IMR-90 (cell line): Measurements from ENCODE around the gene PEA15. TPM values are rescaled to one million over a fixed set of nuclear protein-coding genes. Genes with fewer than 3 reads are reported as not detected.

Source experiments
- ATAC-seq: fragments of 200-7000 bp; cut with Tn5 transposase; 2 replicates; pipeline ENCODE4 v1.9.1; 2020; ENCODE audit warnings: low read depth, mild to moderate bottlenecking, moderate library complexity
- BruUV-seq: library from RNA; stranded (reverse); fragments of 400-500 nt; replicated peaks from 2 replicates; lab custom pipeline; 2021; lab: Mats Ljungman, UMichigan
- CTCF ChIA-PET: fragments of 300-600 bp; formaldehyde crosslinking; extraction: SDS; loops from one replicate; lab custom pipeline; 2021; ENCODE audit warnings: antibody characterized with exemption; lab: Yijun Ruan, JAX
- POLR2A ChIA-PET: fragments of 300-600 bp; sonication (Branson Sonifier 250); formaldehyde crosslinking; loops from one replicate; lab custom pipeline; 2022; ENCODE audit warnings: antibody characterized with exemption; ENCODE audit not compliant: unreplicated experiment; lab: Charles Lee
- DNase-seq: peaks from one replicate; pipeline ENCODE4 v3.0.0; 2013
- H2AFZ ChIP-seq: replicated peaks from 2 replicates; pipeline ENCODE3; 2013; ENCODE audit warnings: low read length, mild to moderate bottlenecking; ENCODE audit not compliant: poor library complexity
- H2AK5ac ChIP-seq: 2 replicates; pipeline ENCODE4 v1.6.1; 2013; ENCODE audit warnings: low read depth, low read length, inconsistent platforms
- H2AK9ac ChIP-seq: replicated peaks from 2 replicates; pipeline ENCODE3; 2013; ENCODE audit warnings: mild to moderate bottlenecking, low read depth, low read length, moderate library complexity; ENCODE audit not compliant: poor library complexity
- H2BK120ac ChIP-seq: 2 replicates; pipeline ENCODE4 v1.6.1; 2013; ENCODE audit warnings: low read depth, low read length, inconsistent platforms
- H2BK15ac ChIP-seq: 3 replicates; pipeline ENCODE4 v1.6.1; 2013; ENCODE audit warnings: low read depth, low read length, inconsistent platforms
- H2BK20ac ChIP-seq: 2 replicates; pipeline ENCODE4 v1.6.1; 2013; ENCODE audit warnings: low read depth, mild to moderate bottlenecking, inconsistent platforms, low read length, moderate library complexity
- H2BK5ac ChIP-seq: 2 replicates; pipeline ENCODE4 v1.6.1; 2013; ENCODE audit warnings: mild to moderate bottlenecking, low read depth, low read length, inconsistent platforms; ENCODE audit not compliant: poor library complexity, severe bottlenecking
- H3K14ac ChIP-seq: replicated peaks from 2 replicates; pipeline ENCODE4 v1.6.1; 2013; ENCODE audit warnings: low read depth, low read length, inconsistent platforms
- H3K18ac ChIP-seq: 2 replicates; pipeline ENCODE4 v1.6.1; 2013; ENCODE audit warnings: low read depth, low read length, control low read depth
- H3K23ac ChIP-seq: 2 replicates; pipeline ENCODE4 v1.6.1; 2013; ENCODE audit warnings: low read depth, low read length, inconsistent platforms
- H3K27ac ChIP-seq: 2 replicates; pipeline ENCODE4 v1.5.1; 2013; ENCODE audit warnings: mild to moderate bottlenecking, control low read depth, low read length; ENCODE audit not compliant: insufficient read depth
- H3K27me3 ChIP-seq: 2 replicates; pipeline ENCODE4 v1.6.1; 2013; ENCODE audit warnings: low read length; ENCODE audit not compliant: control insufficient read depth, insufficient read depth
- H3K36me3 ChIP-seq: 2 replicates; pipeline ENCODE4 v1.6.1; 2013; ENCODE audit warnings: low read length, mixed read lengths; ENCODE audit not compliant: control insufficient read depth, insufficient read depth
- H3K4ac ChIP-seq: 2 replicates; pipeline ENCODE4 v1.6.1; 2013; ENCODE audit warnings: low read depth, low read length, inconsistent platforms
- H3K4me1 ChIP-seq: 2 replicates; pipeline ENCODE4 v1.6.1; 2013; ENCODE audit warnings: low read length, mixed read lengths; ENCODE audit not compliant: control insufficient read depth, insufficient read depth
- H3K4me2 ChIP-seq: 2 replicates; pipeline ENCODE4 v1.6.1; 2013; ENCODE audit warnings: low read depth, mild to moderate bottlenecking, control low read depth, low read length, moderate library complexity
- H3K4me3 ChIP-seq: 2 replicates; pipeline ENCODE4 v1.5.1; 2013; ENCODE audit warnings: low read depth, mild to moderate bottlenecking, control low read depth, low read length, moderate library complexity; ENCODE audit not compliant: insufficient read depth
- H3K56ac ChIP-seq: 2 replicates; pipeline ENCODE4 v1.6.1; 2013; ENCODE audit warnings: low read length, inconsistent platforms; ENCODE audit not compliant: insufficient read depth; ENCODE audit errors: extremely low read depth
- H3K79me1 ChIP-seq, 2 experiments: 2 replicates each; pipeline ENCODE4 v1.6.1; 2013; ENCODE audit warnings: low read length in 2 of 2, inconsistent platforms in 1 of 2, low read depth in 1 of 2
- H3K9ac ChIP-seq: 2 replicates; pipeline ENCODE4 v1.6.1; 2013; ENCODE audit warnings: low read depth, low read length, control low read depth
- H3K9me1 ChIP-seq: 2 replicates; pipeline ENCODE4 v1.6.1; 2013; ENCODE audit warnings: low read length, inconsistent platforms; ENCODE audit not compliant: insufficient read depth
- H3K9me3 ChIP-seq: 2 replicates; pipeline ENCODE4 v1.6.1; 2013; ENCODE audit warnings: low read length; ENCODE audit not compliant: control insufficient read depth, insufficient read depth
- H4K20me1 ChIP-seq: 2 replicates; pipeline ENCODE4 v1.6.1; 2013; ENCODE audit warnings: low read length, inconsistent platforms; ENCODE audit not compliant: insufficient read depth
- H4K5ac ChIP-seq: 2 replicates; pipeline ENCODE4 v1.6.1; 2013; ENCODE audit warnings: mild to moderate bottlenecking, low read depth, low read length, control low read depth
- H4K8ac ChIP-seq, 2 experiments: 2 replicates each; pipeline ENCODE4 v1.6.1; 2013; ENCODE audit warnings: low read depth in 2 of 2, low read length in 2 of 2, control low read depth in 1 of 2, inconsistent platforms in 1 of 2
- H4K91ac ChIP-seq: 2 replicates; pipeline ENCODE4 v1.6.1; 2013; ENCODE audit warnings: low read depth, low read length, inconsistent platforms; ENCODE audit not compliant: insufficient read depth
- BHLHE40 ChIP-seq: fragments of 150-350 bp; IDR thresholded peaks from 2 replicates; pipeline ENCODE4 v1.6.1; 2016; ENCODE audit warnings: mild to moderate bottlenecking, low read depth, low read length
- CHD1 ChIP-seq: IDR thresholded peaks from 2 replicates; pipeline ENCODE4 v1.6.1; 2012; ENCODE audit warnings: low read depth, low read length, improper control_type of control experiment
- FOS ChIP-seq: fragments of 150-350 bp; IDR thresholded peaks from 2 replicates; pipeline ENCODE4 v1.6.1; 2016; ENCODE audit warnings: low read depth, low read length
- MAFK ChIP-seq: IDR thresholded peaks from 2 replicates; pipeline ENCODE4 v1.6.1; 2012; ENCODE audit warnings: low read depth, low read length, improper control_type of control experiment
- MXI1 ChIP-seq: IDR thresholded peaks from 2 replicates; pipeline ENCODE4 v1.6.1; 2012; ENCODE audit warnings: low read depth, mild to moderate bottlenecking, low read length, moderate library complexity, borderline replicate concordance
- NFE2L2 ChIP-seq: fragments of 150-350 bp; IDR thresholded peaks from 2 replicates; pipeline ENCODE4 v1.6.1; 2016; ENCODE audit warnings: low read depth, mild to moderate bottlenecking, low read length
- POLR2A ChIP-seq: IDR thresholded peaks from 2 replicates; pipeline ENCODE4 v1.6.1; 2012; ENCODE audit warnings: mild to moderate bottlenecking, low read depth, low read length
- RCOR1 ChIP-seq: IDR thresholded peaks from 2 replicates; pipeline ENCODE4 v1.6.1; 2012; ENCODE audit warnings: mild to moderate bottlenecking, low read length, improper control_type of control experiment; ENCODE audit not compliant: insufficient replicate concordance
- RFX5 ChIP-seq: IDR thresholded peaks from 2 replicates; pipeline ENCODE4 v1.8.0; 2012; ENCODE audit warnings: low read depth, mild to moderate bottlenecking, low read length, moderate library complexity
- WGBS, 2 experiments: methylation state at CpG; one replicate each; pipeline versions ENCODE4 v1.1.5 to v1.1.7; 2013; ENCODE audit warnings: missing lambda C conversion rate in 2 of 2; ENCODE audit not compliant: insufficient read length in 1 of 2; ENCODE audit errors: extremely low coverage in 2 of 2; 5-methylcytosine and 5-hydroxymethylcytosine counted together
- dilution Hi-C: fragments of 300-500 bp; cut with HindIII; formaldehyde crosslinking; loops from one replicate; pipeline ENCODE4 v1.14.3; 2018; ENCODE audit warnings: low sequenced_read_pairs; ENCODE audit not compliant: unreplicated experiment
- in situ Hi-C: fragments of 300-500 bp; cut with MboI; formaldehyde crosslinking; loops from 3 replicates; pipeline ENCODE4 v1.14.3; 2019; ENCODE audit warnings: low sequenced_read_pairs, inconsistent platforms, mixed read lengths
- intact Hi-C: fragments of 100-400 bp; cut with micrococcal nuclease; formaldehyde crosslinking; loops from 2 replicates; pipeline ENCODE4 v1.10.0; 2022
- polyA plus RNA-seq, 3 experiments: library from polyadenylated mRNA; depleted of rRNA; stranded (reverse); fragments of >200 nt; gene quantifications; 2 replicates each; pipeline ENCODE4 v1.2.3, GENCODE V29; 2012; ENCODE audit warnings: low replicate concordance in 1 of 3
- total RNA-seq: library from RNA; depleted of rRNA; stranded (reverse); fragments of >200 nt; gene quantifications from 2 replicates; pipeline ENCODE4 v1.2.3, GENCODE V29; 2012
- TF ChIP-seq, protein P1 (sequence below): fragments of 150-350 bp; IDR thresholded peaks from 2 replicates; pipeline ENCODE4 v1.6.1; 2017; ENCODE audit warnings: mild to moderate bottlenecking, antibody characterized with exemption, low read length, low read depth
- TF ChIP-seq, protein P2 (sequence below): conservative IDR thresholded peaks from 2 replicates; pipeline ENCODE4 v1.5.1; 2012; ENCODE audit warnings: mild to moderate bottlenecking, low read depth, low read length, improper control_type of control experiment

Gene PEA15
- total and polyA plus RNA-seq, 2 of the 4 experiments (the other 2 are of a cell fraction), result 296 to 754 TPM

DNA sequence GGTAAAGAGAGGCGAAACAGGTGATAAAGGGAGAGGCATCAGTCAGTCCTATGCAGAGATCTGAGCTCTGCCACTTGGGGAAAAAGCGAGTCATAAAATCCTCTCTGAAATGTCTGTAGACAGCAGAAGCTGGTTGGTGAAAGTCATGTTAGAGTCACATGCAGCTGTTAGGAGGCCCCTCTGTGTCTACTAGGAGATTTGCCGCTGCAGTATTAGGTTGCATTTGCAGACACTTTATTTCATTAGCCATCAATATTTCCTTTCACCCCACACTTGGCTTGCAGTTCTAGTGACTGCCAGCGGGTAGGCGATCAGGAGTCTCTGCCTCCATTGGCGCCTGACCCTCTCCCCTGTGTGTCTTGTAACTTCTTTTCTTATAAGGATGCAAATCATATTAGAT is 37.6 kb upstream of the PEA15 start:
- BruUV-seq, result no TSS peak
- Histone ChIP-seq H2BK20ac (no peak overlapping the region), H2AFZ (no peak overlapping the region), H2BK5ac (no peak overlapping the region), H3K4me1 (0 out of 2 replicates have a peak, but pooled peaks cover 2% of the 10 kb centered on the region), H4K91ac (no peak overlapping the region), H3K4ac (no peak overlapping the region), H2BK120ac (no peak overlapping the region), H2BK15ac (no peak overlapping the region), H2AK5ac (no peak overlapping the region), H2AK9ac (no peak overlapping the region), H3K4me3 (no peak overlapping the region), H3K27me3 (peaks cover 33% of the 10 kb centered on the region), H3K79me1 (no peaks in the 10 kb centered on the region), H4K8ac (no peak overlapping the region), H3K9me3 (no peaks in the 10 kb centered on the region), H3K14ac (no peak overlapping the region), H3K4me2 (no peak overlapping the region), H3K23ac (no peak overlapping the region), H3K9me1 (no peaks in the 10 kb centered on the region), H4K20me1 (no peaks in the 10 kb centered on the region), H3K36me3 (no peaks in the 10 kb centered on the region), H3K56ac (no peak overlapping the region), H3K9ac (no peak overlapping the region), H4K5ac (no peak overlapping the region), H3K27ac (no peak overlapping the region), H3K18ac (no peak overlapping the region)
- dilution Hi-C loops, result no loop called here
- DNase-seq (peak; percentile 11), ATAC-seq (no peak)
- WGBS, 2 experiments, result 88% methylated on average over 2 of the region's 6 CpGs; no CpG with 5 or more reads in 1 of the 2 experiments
- ChIA-PET POLR2A (no interaction called here), CTCF (no interaction called here)
- TF ChIP-seq BHLHE40 (no peak), FOS (no peak), MAFK (no peak), CHD1 (no peak), MXI1 (no peak), NFE2L2 (no peak), RFX5 (no peak), RCOR1 (no peak), POLR2A (no peak)
- TF ChIP-seq, protein P1, sequence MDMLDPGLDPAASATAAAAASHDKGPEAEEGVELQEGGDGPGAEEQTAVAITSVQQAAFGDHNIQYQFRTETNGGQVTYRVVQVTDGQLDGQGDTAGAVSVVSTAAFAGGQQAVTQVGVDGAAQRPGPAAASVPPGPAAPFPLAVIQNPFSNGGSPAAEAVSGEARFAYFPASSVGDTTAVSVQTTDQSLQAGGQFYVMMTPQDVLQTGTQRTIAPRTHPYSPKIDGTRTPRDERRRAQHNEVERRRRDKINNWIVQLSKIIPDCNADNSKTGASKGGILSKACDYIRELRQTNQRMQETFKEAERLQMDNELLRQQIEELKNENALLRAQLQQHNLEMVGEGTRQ, result no peak
- TF ChIP-seq, protein P2, sequence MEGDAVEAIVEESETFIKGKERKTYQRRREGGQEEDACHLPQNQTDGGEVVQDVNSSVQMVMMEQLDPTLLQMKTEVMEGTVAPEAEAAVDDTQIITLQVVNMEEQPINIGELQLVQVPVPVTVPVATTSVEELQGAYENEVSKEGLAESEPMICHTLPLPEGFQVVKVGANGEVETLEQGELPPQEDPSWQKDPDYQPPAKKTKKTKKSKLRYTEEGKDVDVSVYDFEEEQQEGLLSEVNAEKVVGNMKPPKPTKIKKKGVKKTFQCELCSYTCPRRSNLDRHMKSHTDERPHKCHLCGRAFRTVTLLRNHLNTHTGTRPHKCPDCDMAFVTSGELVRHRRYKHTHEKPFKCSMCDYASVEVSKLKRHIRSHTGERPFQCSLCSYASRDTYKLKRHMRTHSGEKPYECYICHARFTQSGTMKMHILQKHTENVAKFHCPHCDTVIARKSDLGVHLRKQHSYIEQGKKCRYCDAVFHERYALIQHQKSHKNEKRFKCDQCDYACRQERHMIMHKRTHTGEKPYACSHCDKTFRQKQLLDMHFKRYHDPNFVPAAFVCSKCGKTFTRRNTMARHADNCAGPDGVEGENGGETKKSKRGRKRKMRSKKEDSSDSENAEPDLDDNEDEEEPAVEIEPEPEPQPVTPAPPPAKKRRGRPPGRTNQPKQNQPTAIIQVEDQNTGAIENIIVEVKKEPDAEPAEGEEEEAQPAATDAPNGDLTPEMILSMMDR, result no peak
- intact Hi-C loops, result no loop called here
- in situ Hi-C loops, result no loop called here
